CD4-positive, alpha-beta T cell (primary cell): ENCODE data around the gene RARB. TPM values are rescaled to one million over a fixed set of nuclear protein-coding genes. Genes with fewer than 3 reads are reported as not detected.

Experiments
- ATAC-seq: fragments of 200-7000 bp; cut with Tn5 transposase; one replicate; pipeline ENCODE4 v1.10.0; 2022; ENCODE audit warnings: mild to moderate bottlenecking; ENCODE audit not compliant: poor library complexity
- CTCF ChIA-PET: fragments of 350-600 bp; sonication (Branson Sonifier 250); formaldehyde crosslinking; loops from one replicate; lab custom pipeline; 2021; ENCODE audit warnings: antibody characterized with exemption, inconsistent platforms; lab: Charles Lee
- POLR2A ChIA-PET: fragments of 350-600 bp; sonication (Branson Sonifier 250); formaldehyde crosslinking; loops from one replicate; lab custom pipeline; 2021; ENCODE audit warnings: antibody characterized with exemption, inconsistent platforms; lab: Charles Lee
- DNase-seq, 14 experiments: peaks; one replicate each; pipeline ENCODE4 v3.0.0-alpha.2; 2013 to 2020; ENCODE audit warnings: mixed read lengths in 2 of 14
- H3K27ac ChIP-seq, 2 donors: one replicate each; pipeline versions ENCODE4 v1.5.1 to v1.7.0; 2013; ENCODE audit warnings: low read length in 2 of 2, low read depth in 1 of 2, mild to moderate bottlenecking in 1 of 2
- H3K27me3 ChIP-seq, 2 experiments: 1 replicate in 1 of 2; 2 replicates in 1 of 2; pipeline versions ENCODE4 v1.6.1 to v1.7.0; 2013; ENCODE audit warnings: low read length in 2 of 2, control low read depth in 1 of 2, mild to moderate bottlenecking in 1 of 2, moderate library complexity in 1 of 2; ENCODE audit not compliant: insufficient read depth in 2 of 2, control insufficient read depth in 1 of 2
- H3K36me3 ChIP-seq: one replicate; pipeline ENCODE4 v1.6.1; 2013; ENCODE audit warnings: low read length, control low read depth; ENCODE audit not compliant: insufficient read depth
- H3K4me1 ChIP-seq: one replicate; pipeline ENCODE4 v1.6.1; 2013; ENCODE audit warnings: low read length, control low read depth; ENCODE audit not compliant: insufficient read depth
- H3K4me3 ChIP-seq: one replicate; pipeline ENCODE4 v1.5.1; 2013; ENCODE audit warnings: mild to moderate bottlenecking, low read length, moderate library complexity
- H3K9me3 ChIP-seq, 2 experiments: 1 replicate in 1 of 2; 2 replicates in 1 of 2; pipeline versions ENCODE4 v1.6.1 to v1.7.0; 2013; ENCODE audit warnings: low read length in 2 of 2, mild to moderate bottlenecking in 2 of 2, control low read depth in 1 of 2, moderate library complexity in 1 of 2; ENCODE audit not compliant: control insufficient read depth in 1 of 2, insufficient read depth in 1 of 2
- H3K27ac Mint-ChIP-seq: one replicate; pipeline ENCODE4 v1.8.0; 2020; ENCODE audit warnings: mixed read lengths
- H3K27me3 Mint-ChIP-seq: one replicate; pipeline ENCODE4 v1.8.0; 2021; ENCODE audit warnings: mixed read lengths
- H3K36me3 Mint-ChIP-seq: one replicate; pipeline ENCODE4 v1.8.0; 2021; ENCODE audit warnings: low read depth, mixed read lengths
- H3K4me1 Mint-ChIP-seq: one replicate; pipeline ENCODE4 v1.8.0; 2021; ENCODE audit warnings: low read depth, mixed read lengths
- H3K4me3 Mint-ChIP-seq: one replicate; pipeline ENCODE4 v1.8.0; 2020; ENCODE audit warnings: mild to moderate bottlenecking, mixed read lengths
- H3K9me3 Mint-ChIP-seq: one replicate; pipeline ENCODE4 v1.8.0; 2020; ENCODE audit warnings: mixed read lengths
- CTCF ChIP-seq: fragments of 200-600 bp; IDR thresholded peaks from one replicate; pipeline ENCODE4 v1.8.0; 2022; ENCODE audit warnings: antibody characterized with exemption, mild to moderate bottlenecking
- intact Hi-C, 2 experiments: fragments of 100-400 bp; cut with DNase I in 1 of 2; cut with micrococcal nuclease in 1 of 2; formaldehyde crosslinking; loops; one replicate each; pipeline versions ENCODE4 v1.15.1 to v1.9.0; 2023 to 2025; cut with DNase I, micrococcal nuclease
- total RNA-seq, 174 experiments: library from RNA in 2 of 174; stranded (reverse) in 2 of 174; gene quantifications; one replicate each; pipeline ENCODE4 v1.2.3 and lab custom pipeline; 2021 to 2026

RARB gene
- total RNA-seq, 2 experiments from 2014 or later, result not detected

- Histone ChIP-seq H3K27me3 (no peaks in the 10 kb centered on the region), H3K36me3 (no peaks in the 10 kb centered on the region), H3K9me3 (no peaks in the 10 kb centered on the region), H3K27ac (no peak overlapping the region), H3K4me1 (no peaks in the 10 kb centered on the region), H3K4me3 (no peak overlapping the region)
- peaks cover 3% of the 10 kb centered on the region for H3K27me3 Mint-ChIP-seq
- H3K36me3 Mint-ChIP-seq, result no peaks in the 10 kb centered on the region
- no peaks in the 10 kb centered on the region for H3K9me3 Mint-ChIP-seq
- H3K4me3 Mint-ChIP-seq, result no peak overlapping the region
- DNase-seq (no peak), ATAC-seq (no peak)
- no peak overlapping the region for H3K27ac Mint-ChIP-seq
- ChIA-PET POLR2A (no interaction called here), CTCF (interaction anchor here (0.7 to 0.8 kb wide), 2 partner anchors 36 to 54 kb away, joined by 3 to 4 read pairs; no protein-coding TSS in a partner anchor)
- TF ChIP-seq CTCF, result no peak
- peaks cover 9% of the 10 kb centered on the region for H3K4me1 Mint-ChIP-seq
- intact Hi-C loops, result no loop called here
Observed at GRCh38 chr3:25471081-25471768, 43.2 kb downstream of the RARB start.

GRCh38 chr3:25472153-25472552, 44.1 kb downstream of the RARB start:
- Histone ChIP-seq H3K36me3 (no peaks in the 10 kb centered on the region), H3K27ac (no peak overlapping the region), H3K9me3 (no peaks in the 10 kb centered on the region), H3K4me1 (no peaks in the 10 kb centered on the region), H3K27me3 (no peaks in the 10 kb centered on the region), H3K4me3 (no peak overlapping the region)
- H3K27me3 Mint-ChIP-seq, result peaks cover 3% of the 10 kb centered on the region
- no peaks in the 10 kb centered on the region for H3K9me3 Mint-ChIP-seq
- peaks cover 9% of the 10 kb centered on the region for H3K4me1 Mint-ChIP-seq
- no peak for TF ChIP-seq CTCF
- ChIA-PET POLR2A (no interaction called here), CTCF (no interaction called here)
- no peak overlapping the region for H3K27ac Mint-ChIP-seq
- ATAC-seq, result no peak
- H3K4me3 Mint-ChIP-seq, result no peak overlapping the region
- intact Hi-C loops, result no loop called here
- H3K36me3 Mint-ChIP-seq, result no peaks in the 10 kb centered on the region
- no peak for DNase-seq

- H3K4me3 Mint-ChIP-seq, result no peak overlapping the region
- Histone ChIP-seq H3K27ac (no peak overlapping the region), H3K36me3 (no peaks in the 10 kb centered on the region), H3K4me1 (no peaks in the 10 kb centered on the region), H3K27me3 (no peaks in the 10 kb centered on the region), H3K9me3 (no peaks in the 10 kb centered on the region), H3K4me3 (no peak overlapping the region)
- H3K27ac Mint-ChIP-seq, result no peak overlapping the region
- no peak for TF ChIP-seq CTCF
- ChIA-PET CTCF (no interaction called here), POLR2A (no interaction called here)
- peaks cover 3% of the 10 kb centered on the region for H3K27me3 Mint-ChIP-seq
- intact Hi-C loops, result no loop called here
- DNase-seq (no peak), ATAC-seq (no peak)
- H3K9me3 Mint-ChIP-seq, result no peaks in the 10 kb centered on the region
- peaks cover 9% of the 10 kb centered on the region for H3K4me1 Mint-ChIP-seq
- H3K36me3 Mint-ChIP-seq, result no peaks in the 10 kb centered on the region
Observed at GRCh38 chr3:25472731-25473130, 44.7 kb downstream of the RARB start.
